Stimulated activated CD8-positive, alpha-beta memory T cell treated with anti-CD3 and anti-CD28 coated beads, Interleukin-12 subunit alpha, Interleukin-12 subunit beta, amount 100 ng/mL, for 4 hours (primary cell): ENCODE data around the gene ABCD1.

ENCODE experiments used
- DNase-seq: peaks from one replicate; pipeline ENCODE4 v3.0.0-alpha.2; 2020; ENCODE audit warnings: low read depth

The ABCD1 gene

GRCh38 chrX:153762626-153763173 lies 38.0 kb downstream of the ABCD1 start:
- DNase-seq = no peak

- no peak for DNase-seq
These were observed 38.8 kb downstream of the ABCD1 start for GRCh38 chrX:153763298-153763932.

- peak; percentile 53 for DNase-seq
These were observed 39.5 kb downstream of the ABCD1 start, which contains the start of gene PLXNB3 for GRCh38 chrX:153763989-153764755. PLXNB3 (plus strand) TSS chrX:153764249; CDS start chrX:153765536, 1,287 bp downstream.

DNA sequence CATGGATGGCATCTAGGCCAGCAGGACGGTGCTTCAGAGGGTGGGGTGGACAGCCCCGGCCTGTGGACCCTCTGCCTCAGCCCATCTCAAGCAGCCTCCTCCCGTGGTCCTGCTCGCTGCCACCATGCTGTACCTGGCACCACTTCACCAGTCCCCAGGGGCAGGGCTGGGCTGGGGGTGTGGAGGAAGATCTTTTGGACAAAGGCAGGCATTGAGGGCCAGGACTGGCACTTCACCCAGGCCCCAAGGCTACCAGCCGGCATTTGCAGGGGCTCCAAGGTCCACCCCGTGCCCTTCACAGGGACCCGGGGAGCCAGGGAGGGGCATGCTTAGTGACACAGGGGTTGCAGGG lies 40.1 kb downstream of the ABCD1 start:
- no peak for DNase-seq

GRCh38 chrX:153765138-153766079 lies 40.8 kb downstream of the ABCD1 start:
- DNase-seq = no peak

GRCh38 chrX:153766098-153766817 lies 41.6 kb downstream of the ABCD1 start:
- DNase-seq = peak; percentile 18

DNA sequence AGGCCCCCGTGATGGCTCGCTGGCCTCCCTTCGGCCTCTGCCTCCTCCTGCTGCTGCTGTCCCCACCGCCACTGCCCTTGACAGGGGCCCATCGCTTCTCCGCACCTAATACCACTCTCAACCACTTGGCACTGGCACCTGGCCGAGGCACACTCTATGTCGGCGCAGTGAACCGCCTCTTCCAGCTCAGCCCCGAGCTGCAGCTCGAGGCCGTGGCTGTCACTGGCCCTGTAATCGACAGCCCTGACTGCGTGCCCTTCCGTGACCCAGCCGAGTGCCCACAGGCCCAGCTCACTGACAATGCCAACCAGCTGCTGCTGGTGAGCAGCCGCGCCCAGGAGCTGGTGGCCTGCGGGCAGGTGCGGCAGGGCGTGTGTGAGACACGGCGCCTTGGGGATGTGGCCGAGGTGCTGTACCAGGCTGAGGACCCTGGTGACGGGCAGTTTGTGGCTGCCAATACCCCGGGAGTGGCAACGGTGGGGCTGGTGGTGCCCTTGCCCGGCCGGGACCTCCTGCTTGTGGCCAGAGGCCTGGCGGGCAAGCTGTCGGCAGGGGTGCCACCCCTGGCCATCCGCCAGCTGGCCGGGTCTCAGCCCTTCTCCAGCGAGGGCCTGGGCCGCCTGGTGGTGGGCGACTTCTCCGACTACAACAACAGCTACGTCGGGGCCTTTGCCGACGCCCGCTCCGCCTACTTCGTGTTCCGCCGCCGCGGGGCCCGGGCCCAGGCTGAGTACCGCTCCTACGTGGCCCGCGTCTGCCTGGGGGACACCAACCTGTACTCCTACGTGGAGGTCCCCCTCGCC lies 42.4 kb downstream of the ABCD1 start:
- DNase-seq = no peak

- no peak for DNase-seq
These were observed 43.0 kb downstream of the ABCD1 start for GRCh38 chrX:153767674-153768055.

DNA sequence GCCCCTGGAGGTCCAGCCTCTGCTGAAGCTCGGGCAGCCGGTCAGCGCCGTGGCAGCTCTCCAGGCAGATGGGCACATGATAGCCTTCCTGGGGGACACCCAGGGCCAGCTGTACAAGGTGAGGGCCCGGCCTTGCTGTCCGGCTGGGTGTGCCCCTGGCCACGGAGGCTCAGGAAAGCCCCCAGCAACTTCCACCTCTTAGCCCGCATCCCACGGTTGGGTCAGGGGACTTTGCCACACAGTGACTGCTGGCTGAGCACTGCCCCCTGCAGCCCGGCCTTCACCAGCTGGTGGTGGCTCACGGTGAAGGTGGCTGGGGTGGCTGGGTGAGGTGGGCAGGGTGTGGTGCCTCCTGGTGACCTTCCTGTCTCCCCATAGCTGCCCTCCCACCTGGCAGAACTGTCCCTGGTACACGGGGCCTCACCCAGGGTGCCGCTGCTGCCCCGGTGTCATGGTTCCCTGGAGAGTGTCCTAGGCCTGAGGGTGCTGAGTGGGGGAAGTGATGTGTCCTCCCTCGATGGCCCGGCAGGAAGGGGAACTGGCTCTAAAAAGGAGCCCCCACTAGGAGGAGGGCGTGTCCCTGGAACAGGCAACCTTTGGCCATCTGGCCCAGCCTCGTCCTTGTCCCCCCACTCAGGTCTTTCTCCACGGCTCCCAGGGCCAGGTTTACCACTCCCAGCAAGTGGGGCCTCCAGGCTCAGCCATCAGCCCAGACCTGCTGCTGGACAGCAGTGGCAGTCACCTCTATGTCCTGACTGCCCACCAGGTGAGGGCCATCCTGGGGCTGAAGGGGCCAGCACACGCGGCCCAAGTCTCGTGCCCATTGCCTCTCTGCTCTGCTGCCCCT lies 43.9 kb downstream of the ABCD1 start:
- no peak for DNase-seq

GRCh38 chrX:153769158-153769864 lies 44.7 kb downstream of the ABCD1 start:
- DNase-seq = no peak

- DNase-seq = no peak
These were observed 45.4 kb downstream of the ABCD1 start for GRCh38 chrX:153769865-153770600.

GRCh38 chrX:153770601-153771414 lies 46.2 kb downstream of the ABCD1 start:
- DNase-seq = no peak

- DNase-seq = no peak
These were observed 47.0 kb downstream of the ABCD1 start for GRCh38 chrX:153771415-153772315.

DNA sequence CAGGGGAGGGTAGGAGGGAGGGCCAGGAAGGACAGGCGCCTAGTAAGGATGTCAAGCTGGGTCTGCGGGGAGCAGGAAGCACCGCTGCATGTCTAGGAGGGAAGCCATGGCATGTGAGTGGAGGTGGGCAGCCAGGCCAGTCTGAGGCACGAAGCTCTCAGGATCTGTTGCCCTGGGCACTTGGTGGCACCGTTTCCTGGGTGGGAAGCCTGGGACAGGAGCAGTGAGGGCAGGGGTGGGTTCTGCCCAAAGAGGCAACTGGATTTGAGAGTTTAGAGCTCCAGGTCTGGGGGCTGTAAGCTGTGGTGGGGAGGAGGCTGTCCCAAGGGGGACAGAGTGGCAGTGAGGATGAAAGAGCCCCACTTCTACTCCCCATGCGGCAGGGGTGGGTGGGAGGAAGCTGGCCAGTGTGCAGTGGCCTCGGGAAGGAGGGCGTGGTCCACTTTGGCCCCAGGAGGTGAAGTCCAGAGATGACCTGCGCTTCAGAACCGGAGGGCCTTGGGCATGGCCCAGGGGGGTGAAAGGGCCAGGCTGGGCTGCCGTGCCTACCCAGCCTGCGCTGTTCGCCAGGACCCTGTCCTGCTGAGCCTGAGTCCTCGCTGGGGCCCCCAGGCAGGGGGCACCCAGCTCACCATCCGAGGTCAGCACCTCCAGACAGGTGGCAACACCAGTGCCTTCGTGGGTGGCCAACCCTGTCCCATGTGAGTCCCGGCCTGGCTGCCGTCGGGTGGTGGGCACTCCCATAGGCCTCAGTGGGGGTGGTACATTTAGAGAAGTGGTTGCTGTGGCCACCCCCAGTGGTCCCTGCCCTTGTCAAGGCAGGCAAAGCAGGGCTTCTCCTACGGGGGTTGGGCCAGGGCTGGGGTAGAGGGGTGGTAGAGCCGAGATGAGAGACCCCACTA lies 47.9 kb downstream of the ABCD1 start:
- no peak for DNase-seq

DNA sequence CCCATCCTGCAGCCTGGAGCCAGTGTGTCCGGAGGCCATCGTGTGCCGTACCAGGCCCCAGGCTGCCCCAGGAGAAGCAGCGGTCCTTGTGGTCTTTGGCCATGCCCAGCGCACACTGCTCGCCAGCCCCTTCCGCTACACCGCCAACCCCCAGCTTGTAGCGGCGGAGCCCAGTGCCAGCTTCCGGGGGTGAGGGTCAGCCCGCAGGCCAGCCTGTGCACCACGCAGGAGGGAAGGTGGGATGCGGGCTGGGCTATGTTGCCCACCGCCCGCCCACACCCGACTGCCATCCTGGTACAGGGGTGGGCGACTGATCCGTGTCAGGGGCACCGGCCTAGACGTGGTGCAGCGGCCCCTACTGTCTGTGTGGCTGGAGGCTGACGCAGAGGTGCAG lies 48.6 kb downstream of the ABCD1 start:
- no peak for DNase-seq
